Smooth muscle cell of bladder (primary cell): ENCODE results near the gene RFNG. TPM values are rescaled to one million over a fixed set of nuclear protein-coding genes. Genes with fewer than 3 reads are reported as not detected.

Experiments
- total RNA-seq: library from RNA; depleted of rRNA; stranded (reverse); fragments of >200 nt; gene quantifications from 2 replicates; pipeline ENCODE4 v1.2.3, GENCODE V29; 2014

Gene RFNG
- total RNA-seq = 27.9 and 44.6 TPM in 2 replicates

DNA sequence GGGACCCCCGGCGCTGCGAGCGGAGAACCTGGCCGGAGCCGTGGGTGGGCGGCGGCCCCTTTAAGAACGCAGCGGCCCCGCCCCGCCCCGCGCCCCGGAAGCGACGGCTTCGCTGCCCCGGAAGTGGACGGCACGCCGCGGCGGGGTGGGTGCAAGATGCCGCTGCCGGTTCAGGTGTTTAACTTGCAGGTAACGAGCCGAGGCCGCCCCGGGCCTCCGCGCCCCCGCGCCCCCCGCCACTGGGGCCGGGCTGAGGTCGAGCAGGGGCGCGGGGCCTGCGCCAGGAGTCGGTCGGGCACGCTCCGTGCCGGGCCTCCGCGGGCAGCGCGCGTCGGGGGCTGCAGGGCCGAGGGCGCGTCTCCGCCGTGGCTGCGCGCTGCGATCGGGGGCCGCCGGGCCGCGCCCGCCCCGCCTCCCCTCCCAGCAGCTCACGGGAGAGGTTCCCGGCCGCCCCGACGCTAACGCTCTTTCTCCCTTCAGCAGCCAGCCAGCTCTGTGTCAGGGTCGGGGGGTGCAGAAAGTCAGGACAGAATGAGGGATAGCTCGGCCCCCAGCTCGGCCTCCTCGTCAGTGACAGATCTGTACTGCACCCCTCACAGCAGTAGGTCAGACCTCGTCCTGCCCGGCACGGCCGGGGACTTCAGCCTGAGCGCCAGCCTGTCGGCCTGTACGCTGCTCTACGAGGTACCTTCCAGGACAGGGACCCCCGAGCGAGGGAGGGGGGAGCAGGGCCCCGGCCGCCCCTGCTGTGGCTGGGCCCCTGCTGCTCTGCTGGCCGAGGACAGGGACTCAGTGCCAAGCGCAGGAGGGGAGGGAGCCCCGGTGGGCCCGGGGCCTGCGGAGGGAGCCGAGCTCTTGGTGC, at the start of gene RFNG, which contains the start of gene GPS1:
Gene RFNG, minus strand, starts transcription at position 36 of the 862 bp plus-strand sequence. CDS start 45 bp downstream, outside the sequence.
Gene GPS1, plus strand, starts transcription at position 123 of the 862 bp plus-strand sequence. Its CDS starts 34 bp downstream, at position 157.

DNA sequence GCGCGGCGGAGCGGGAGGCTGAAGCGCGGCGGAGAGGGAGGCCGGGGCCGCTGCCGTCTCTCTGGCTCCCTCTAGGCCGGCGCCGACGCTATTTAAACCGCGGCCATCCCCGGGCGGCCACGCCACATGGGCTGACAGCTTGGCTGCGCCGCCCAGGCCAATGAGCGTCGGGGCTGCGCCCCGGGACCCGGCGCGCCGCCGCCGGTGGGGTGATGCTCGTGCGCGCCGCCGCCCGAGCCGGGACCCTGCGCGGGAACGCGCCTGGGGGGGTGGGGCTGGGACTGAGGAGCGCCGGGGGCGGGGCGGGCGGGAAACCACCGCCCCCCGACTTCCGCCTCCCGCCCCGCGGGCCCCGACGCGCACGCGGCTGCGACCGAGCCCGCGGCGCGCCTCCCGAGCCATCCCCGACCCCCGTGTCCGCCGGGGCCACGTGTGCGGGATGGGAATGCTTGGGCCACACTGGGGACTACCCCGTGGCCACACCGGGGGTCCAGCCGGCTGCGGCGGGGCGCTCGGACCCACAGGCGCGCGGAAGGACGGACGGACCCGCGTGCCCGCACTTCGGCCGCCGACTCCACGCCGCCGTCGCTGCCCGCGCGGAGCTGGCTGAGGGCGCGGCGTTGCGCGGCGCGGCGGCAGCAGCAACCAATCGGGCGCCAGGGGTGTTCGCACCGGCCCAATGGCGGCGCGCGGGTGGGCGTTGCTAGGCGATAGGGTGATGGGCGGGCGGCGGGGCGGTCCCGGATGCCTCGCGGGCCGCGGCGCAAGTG, 46.7 kb upstream of the RFNG start, which contains the start of gene FASN:
Gene FASN, minus strand, starts transcription at position 68 of the 770 bp plus-strand sequence. CDS start 1,791 bp downstream, outside the sequence.

GRCh38 chr17:82065638-82066303, 14.2 kb upstream of the RFNG start, which contains the start of gene DUS1L:
Gene DUS1L, minus strand, starts transcription at chr17:82065804. Its CDS starts 745 bp downstream, at chr17:82065059.

DNA sequence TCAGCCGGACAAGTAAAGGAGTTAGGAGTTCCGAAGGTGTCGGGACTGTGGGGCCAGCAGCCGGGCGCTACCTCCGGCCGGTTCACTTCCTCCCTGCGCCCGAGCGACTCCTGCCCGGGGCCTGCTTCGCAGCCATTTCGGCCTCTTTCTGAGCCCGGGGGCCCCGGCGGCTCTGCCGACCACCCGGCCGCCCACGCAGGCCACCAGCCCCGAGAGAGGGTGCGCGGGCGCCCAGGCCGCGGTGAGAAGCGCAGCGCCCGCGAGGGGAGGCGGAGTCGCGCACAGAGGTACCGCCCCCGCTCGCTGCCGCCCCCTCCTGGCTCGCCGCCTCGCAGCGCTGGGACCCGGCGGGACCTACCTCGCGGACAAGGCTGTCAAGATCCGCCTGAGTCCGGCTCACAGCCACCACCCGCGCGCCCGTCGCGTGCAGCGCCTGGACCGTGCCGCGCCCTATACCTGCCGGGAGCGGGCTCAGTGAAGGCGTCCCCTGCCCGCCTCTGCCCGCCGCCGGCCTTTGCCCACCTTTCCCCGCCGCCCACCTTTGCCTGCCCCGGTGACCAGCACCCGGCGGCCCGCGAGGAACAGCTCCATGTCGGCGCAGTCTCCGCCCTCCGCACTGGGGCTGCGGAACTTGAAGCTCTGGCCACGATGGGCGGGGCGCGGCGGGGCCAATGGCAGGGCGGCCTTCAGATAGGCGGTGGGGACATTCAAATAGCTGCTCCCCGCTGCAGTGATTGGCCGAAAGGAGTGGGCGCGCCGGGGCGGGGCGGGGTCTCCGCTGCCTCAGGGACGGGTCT, 14.3 kb downstream of the RFNG start, which contains the start of gene DCXR:
Gene DCXR, minus strand, starts transcription at position 606 of the 797 bp plus-strand sequence. Its CDS starts 15 bp downstream, at position 591.

DNA sequence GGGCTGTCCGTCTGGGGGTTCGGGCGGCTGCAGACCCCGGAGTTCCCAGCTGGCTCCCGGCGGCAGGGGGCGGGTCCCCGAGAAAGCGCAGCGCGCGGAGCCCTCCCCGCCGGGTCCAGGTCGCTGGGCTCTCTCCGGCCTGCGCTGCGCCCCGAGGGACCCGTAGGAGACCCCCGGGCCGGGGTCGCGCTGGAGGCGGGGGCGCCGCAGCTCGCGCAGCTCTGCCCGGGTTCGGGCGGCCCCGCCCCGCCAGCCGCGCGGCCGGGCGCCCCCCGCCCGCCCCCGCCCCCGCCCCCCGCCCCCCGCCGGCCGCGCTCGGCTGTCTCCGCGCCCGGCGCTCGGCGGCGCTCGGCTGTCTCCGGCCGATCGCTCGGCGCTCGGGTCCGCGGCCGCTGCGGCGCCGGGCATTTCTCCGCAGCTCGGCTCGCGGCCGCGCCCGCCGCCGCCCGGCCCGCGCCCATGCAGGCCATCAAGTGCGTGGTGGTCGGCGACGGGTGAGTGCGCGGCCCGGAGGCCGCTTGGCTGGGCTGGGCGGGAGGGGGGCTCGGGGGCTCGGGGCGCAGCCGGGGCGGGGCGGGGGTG, 20.2 kb downstream of the RFNG start, which contains the start of gene RAC3:
Gene RAC3, plus strand, starts transcription at position 376 of the 582 bp plus-strand sequence. Its CDS starts 84 bp downstream, at position 460.

DNA sequence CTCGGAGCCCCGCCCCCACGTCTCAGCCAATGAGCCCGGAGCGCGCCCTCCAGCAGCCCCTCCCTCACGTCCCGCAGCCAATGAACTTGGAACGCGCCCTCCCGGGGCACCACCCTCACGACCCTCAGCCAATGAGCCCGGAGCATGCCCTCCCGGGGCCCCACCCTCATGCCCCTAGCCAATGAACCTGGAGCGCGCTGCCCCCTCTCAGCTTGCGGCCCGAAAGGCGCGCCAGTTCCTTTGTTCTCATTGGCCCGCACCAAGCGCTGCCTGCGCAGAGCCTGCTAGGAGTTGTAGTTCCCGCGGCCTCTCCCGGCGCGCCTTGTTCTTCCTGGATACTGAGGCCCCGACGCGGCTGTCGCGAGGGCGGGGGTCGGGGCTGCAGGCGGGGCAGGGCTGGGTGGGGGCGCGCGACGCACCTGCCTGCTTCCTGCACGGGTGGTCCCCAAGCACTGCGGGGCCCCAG, 28.6 kb downstream of the RFNG start, which contains the start of gene LRRC45:
Gene LRRC45, plus strand, starts transcription at position 325 of the 466 bp plus-strand sequence. CDS start 339 bp downstream, outside the sequence.

DNA sequence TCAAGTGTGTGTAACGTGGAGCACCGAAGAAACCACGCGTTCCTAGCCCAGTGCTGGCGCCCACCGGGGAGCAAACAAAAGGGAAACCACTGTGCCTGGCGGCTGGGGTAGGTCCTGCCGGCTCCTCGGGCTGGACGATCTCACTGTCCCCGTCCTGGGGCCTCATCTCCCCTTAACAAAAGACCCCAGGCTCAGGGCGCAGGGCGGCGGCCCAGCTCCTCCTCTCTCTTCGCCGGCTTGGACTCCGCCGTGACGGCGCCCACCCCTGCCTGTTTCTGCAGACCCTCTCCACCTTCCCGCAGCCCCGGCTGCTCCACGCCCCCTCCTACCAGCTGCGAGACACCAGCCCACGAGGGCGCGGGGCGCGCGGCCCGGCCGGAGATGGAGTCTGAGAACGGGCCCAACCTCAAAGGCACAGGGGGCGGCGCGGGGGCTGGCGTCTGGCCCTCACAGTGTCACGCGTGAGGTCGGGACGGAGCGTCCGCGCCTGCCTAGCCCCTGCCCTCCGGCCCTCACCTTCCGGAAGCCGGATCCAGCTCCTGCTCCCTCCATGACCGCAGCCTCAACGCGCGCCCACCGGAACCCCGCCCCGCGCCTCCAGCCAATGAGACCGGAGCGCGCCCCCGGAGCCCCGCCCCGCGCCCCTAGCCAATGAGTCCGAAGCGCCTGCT, 29.2 kb downstream of the RFNG start, which contains the start of gene CENPX:
Gene CENPX, minus strand, starts transcription at position 569 of the 671 bp plus-strand sequence. Its CDS starts 17 bp downstream, at position 552.

Other genes starting within 250 kb of the RFNG start
- gene GCGR, start 247.7 kb downstream of the RFNG start, total RNA-seq = 0.09 TPM in 1 of 2 replicates, not detected in the other
- 78.6 and 95.7 TPM in 2 replicates for gene MCRIP1, start 218.5 kb downstream of the RFNG start, total RNA-seq
- not detected in 2 replicates for gene PPP1R27, start 216.8 kb downstream of the RFNG start, total RNA-seq
- 1,172 and 1,485 TPM in 2 replicates for gene P4HB, start 191.3 kb downstream of the RFNG start, total RNA-seq
- 48.4 and 63.1 TPM in 2 replicates for gene ARHGDIA, start 180.5 kb downstream of the RFNG start, total RNA-seq
- 109 and 112 TPM in 2 replicates for gene ALYREF, start 160.2 kb downstream of the RFNG start, total RNA-seq
- 198 and 226 TPM in 2 replicates for gene ANAPC11, start 160.1 kb downstream of the RFNG start, total RNA-seq
- gene NPB, start 149.6 kb downstream of the RFNG start, total RNA-seq = 0.28 and 0.46 TPM in 2 replicates
- gene PCYT2, start 140.4 kb downstream of the RFNG start, total RNA-seq = 61.2 and 81.8 TPM in 2 replicates
- 16.9 and 21.2 TPM in 2 replicates for gene SIRT7, start 133.6 kb downstream of the RFNG start, total RNA-seq
- gene MAFG, start 124.1 kb downstream of the RFNG start, total RNA-seq = 13.7 and 17.0 TPM in 2 replicates
- gene PYCR1, start 114.5 kb downstream of the RFNG start, total RNA-seq = 105 and 117 TPM in 2 replicates
- not detected in 2 replicates for gene MYADML2, start 104.6 kb downstream of the RFNG start, total RNA-seq
- gene NOTUM, start 90.6 kb downstream of the RFNG start, total RNA-seq = under 0.01 and 0.09 TPM in 2 replicates
- 25.0 and 26.6 TPM in 2 replicates for gene ASPSCR1, start 74.2 kb downstream of the RFNG start, total RNA-seq
- gene CENPX, start 28.9 kb downstream of the RFNG start, total RNA-seq = 14.4 and 20.1 TPM in 2 replicates
- 9.2 and 11.1 TPM in 2 replicates for gene LRRC45, start 28.5 kb downstream of the RFNG start, total RNA-seq
- gene RAC3, start 20.1 kb downstream of the RFNG start, total RNA-seq = 5.7 and 10.6 TPM in 2 replicates
- gene DCXR, start 14.1 kb downstream of the RFNG start, total RNA-seq = 44.4 and 57.6 TPM in 2 replicates
- 85.9 and 88.7 TPM in 2 replicates for gene GPS1, start 87 bp upstream of the RFNG start, total RNA-seq
- 48.6 and 57.0 TPM in 2 replicates for gene DUS1L, start 14.0 kb upstream of the RFNG start, total RNA-seq
- 67.0 and 94.7 TPM in 2 replicates for gene FASN, start 46.4 kb upstream of the RFNG start, total RNA-seq
- 11.1 and 16.0 TPM in 2 replicates for gene CCDC57, start 161.0 kb upstream of the RFNG start, total RNA-seq
- 165 and 326 TPM in 2 replicates for gene SLC16A3, start 177.2 kb upstream of the RFNG start, total RNA-seq
- 40.1 and 46.3 TPM in 2 replicates for gene CSNK1D, start 221.9 kb upstream of the RFNG start, total RNA-seq